ENCODE results near the gene SFTPA1.

GRCh38 chr10:79629955-79630327 lies 19.2 kb downstream of the SFTPA1 start:
- no peak for TF ChIP-seq CTCF (IDR thresholded peaks at IDR 0.05; ENCODE audit: insufficient read depth, low read depth, low read length)
- no peak for TF ChIP-seq EZH2 (IDR thresholded peaks at IDR 0.05; ENCODE audit: insufficient read depth, low read length)

Data from astrocyte (in vitro differentiated cells and primary cell).